Liver (tissue), 9 donors: ENCODE measurements around the gene APBB1IP. TPM values are rescaled to one million over a fixed set of nuclear protein-coding genes. Genes with fewer than 3 reads are reported as not detected.
A peak's percentile ranks its signal among the peaks of the same experiment; 100 is the strongest.

Source experiments
- DNase-seq: peaks from one replicate; pipeline ENCODE4 v3.0.0-alpha.2; 2017; ENCODE audit warnings: low spot score
- H3K27ac ChIP-seq, 2 donors: one replicate each; pipeline ENCODE4 v1.7.0; 2013; ENCODE audit warnings: inconsistent platforms in 2 of 2, low read length in 2 of 2, control low read depth in 1 of 2, low read depth in 1 of 2, mild to moderate bottlenecking in 1 of 2
- H3K27me3 ChIP-seq, 4 donors: one replicate each; pipeline versions ENCODE4 v1.6.1 to v1.7.0; 2013; ENCODE audit warnings: low read length in 3 of 4, inconsistent platforms in 1 of 4, mild to moderate bottlenecking in 1 of 4, moderate library complexity in 1 of 4; ENCODE audit not compliant: control insufficient read depth in 4 of 4, insufficient read depth in 4 of 4
- H3K36me3 ChIP-seq, 4 donors: one replicate each; pipeline versions ENCODE4 v1.6.1 to v1.7.0; 2013; ENCODE audit warnings: low read length in 3 of 4, mild to moderate bottlenecking in 3 of 4, low read depth in 1 of 4, moderate library complexity in 1 of 4; ENCODE audit not compliant: control insufficient read depth in 4 of 4, insufficient read depth in 3 of 4
- H3K4me1 ChIP-seq, 4 donors: one replicate each; pipeline versions ENCODE4 v1.6.1 to v1.7.0; 2013; ENCODE audit warnings: low read length in 3 of 4, mild to moderate bottlenecking in 3 of 4, moderate library complexity in 1 of 4; ENCODE audit not compliant: control insufficient read depth in 4 of 4, insufficient read depth in 4 of 4
- H3K4me3 ChIP-seq, 3 donors: one replicate each; pipeline versions ENCODE4 v1.6.1 to v1.7.0; 2013; ENCODE audit warnings: low read length in 3 of 3, control low read depth in 1 of 3, low read depth in 1 of 3, mild to moderate bottlenecking in 1 of 3
- H3K9ac ChIP-seq, 2 donors: one replicate each; pipeline ENCODE4 v1.7.0; 2013; ENCODE audit warnings: low read length in 2 of 2, mild to moderate bottlenecking in 2 of 2, moderate library complexity in 2 of 2, control low read depth in 1 of 2, low read depth in 1 of 2
- H3K9me3 ChIP-seq, 4 donors: one replicate each; pipeline versions ENCODE4 v1.6.1 to v1.7.0; 2013; ENCODE audit warnings: low read length in 3 of 4; ENCODE audit not compliant: control insufficient read depth in 4 of 4
- EGR1 ChIP-seq, 2 donors: IDR thresholded peaks; 2 replicates each; pipeline ENCODE4 v1.6.1; 2016 to 2018; ENCODE audit warnings: antibody characterized with exemption in 2 of 2, low read depth in 2 of 2
- FOXA1 ChIP-seq: IDR thresholded peaks from 2 replicates; pipeline ENCODE4 v1.6.1; 2016; ENCODE audit warnings: antibody characterized with exemption
- FOXA2 ChIP-seq: IDR thresholded peaks from 2 replicates; pipeline ENCODE4 v1.6.1; 2016; ENCODE audit warnings: antibody characterized with exemption
- GABPA ChIP-seq, 2 donors: IDR thresholded peaks in 1 of 2; conservative IDR thresholded peaks in 1 of 2; 2 replicates each; pipeline ENCODE4 v1.6.1; 2016; ENCODE audit warnings: antibody characterized with exemption in 2 of 2, mild to moderate bottlenecking in 1 of 2, moderate library complexity in 1 of 2
- HNF4A ChIP-seq, 2 donors: conservative IDR thresholded peaks; 2 replicates each; pipeline ENCODE4 v1.6.1; 2016; ENCODE audit warnings: antibody characterized with exemption in 2 of 2, mild to moderate bottlenecking in 2 of 2
- HNF4G ChIP-seq: IDR thresholded peaks from 2 replicates; pipeline ENCODE4 v1.6.1; 2016; ENCODE audit warnings: antibody characterized with exemption
- JUND ChIP-seq, 2 donors: IDR thresholded peaks; 2 replicates each; pipeline ENCODE4 v1.6.1; 2016; ENCODE audit warnings: antibody characterized with exemption in 2 of 2
- NR2F2 ChIP-seq: IDR thresholded peaks from 2 replicates; pipeline ENCODE4 v1.6.1; 2016; ENCODE audit warnings: antibody characterized with exemption
- RAD21 ChIP-seq, 2 donors: IDR thresholded peaks; 2 replicates each; pipeline ENCODE4 v1.6.1; 2016; ENCODE audit warnings: antibody characterized with exemption in 2 of 2, mild to moderate bottlenecking in 2 of 2
- RXRA ChIP-seq, 2 donors: IDR thresholded peaks; 2 replicates each; pipeline ENCODE4 v1.6.1; 2017 to 2018; ENCODE audit warnings: antibody characterized with exemption in 2 of 2, mild to moderate bottlenecking in 1 of 2
- SP1 ChIP-seq: IDR thresholded peaks from 2 replicates; pipeline ENCODE4 v1.6.1; 2018; ENCODE audit warnings: antibody characterized with exemption, mild to moderate bottlenecking
- TAF1 ChIP-seq: conservative IDR thresholded peaks from 2 replicates; pipeline ENCODE4 v1.6.1; 2016; ENCODE audit warnings: antibody characterized with exemption, mild to moderate bottlenecking
- YY1 ChIP-seq: IDR thresholded peaks from 2 replicates; pipeline ENCODE4 v1.6.1; 2016; ENCODE audit warnings: antibody characterized with exemption, mild to moderate bottlenecking
- WGBS: extraction: QIAGEN DNeasy Blood & Tissue Kit; methylation state at CpG from one replicate; pipeline ENCODE4 v1.1.7; 2013; 5-methylcytosine and 5-hydroxymethylcytosine counted together
- polyA plus RNA-seq, 2 donors: library from polyadenylated mRNA; stranded (reverse) in 1 of 2; unstranded in 1 of 2; fragments of 200-250 nt in 1 of 2; fragments of >200 nt in 1 of 2; fragmentation: Nextera tagmentation in 1 of 2; extraction: Ambion mirVana in 1 of 2; gene quantifications; one replicate each; pipeline versions ENCODE4 v1.2.1 to v1.2.3, GENCODE V29; 2013 to 2015
- total RNA-seq, 2 donors: library from RNA; depleted of rRNA; stranded (reverse); fragments of >200 nt; gene quantifications; one replicate each; pipeline ENCODE4 v1.2.3, GENCODE V29; 2014
- TF ChIP-seq, protein P1 (sequence below): fragments of 150-350 bp; IDR thresholded peaks from 2 replicates; pipeline ENCODE4 v1.5.1; 2017; ENCODE audit warnings: improper control_type of control experiment, low read depth, low read length; ENCODE audit not compliant: missing input control
- TF ChIP-seq, protein P2 (sequence below): IDR thresholded peaks from 2 replicates; pipeline ENCODE4 v1.6.1; 2016; ENCODE audit warnings: antibody characterized with exemption, mild to moderate bottlenecking
- TF ChIP-seq, protein P3 (sequence below): IDR thresholded peaks from 2 replicates; pipeline ENCODE4 v1.6.1; 2016; ENCODE audit warnings: antibody characterized with exemption
- TF ChIP-seq, protein P4 (sequence below): IDR thresholded peaks from 2 replicates; pipeline ENCODE4 v1.6.1; 2016; ENCODE audit warnings: antibody characterized with exemption
- TF ChIP-seq, protein P5 (sequence below): IDR thresholded peaks from 2 replicates; pipeline ENCODE4 v1.6.1; 2016; ENCODE audit warnings: antibody characterized with exemption
- donor health status: healthy.
- donor health status: healthy.
- donor health status: healthy.
- donor health status: healthy.
- donor health status: healthy.

APBB1IP gene
- total and polyA plus RNA-seq, 4 donors, result 9.3 to 28.4 (median 12.8) TPM

DNA sequence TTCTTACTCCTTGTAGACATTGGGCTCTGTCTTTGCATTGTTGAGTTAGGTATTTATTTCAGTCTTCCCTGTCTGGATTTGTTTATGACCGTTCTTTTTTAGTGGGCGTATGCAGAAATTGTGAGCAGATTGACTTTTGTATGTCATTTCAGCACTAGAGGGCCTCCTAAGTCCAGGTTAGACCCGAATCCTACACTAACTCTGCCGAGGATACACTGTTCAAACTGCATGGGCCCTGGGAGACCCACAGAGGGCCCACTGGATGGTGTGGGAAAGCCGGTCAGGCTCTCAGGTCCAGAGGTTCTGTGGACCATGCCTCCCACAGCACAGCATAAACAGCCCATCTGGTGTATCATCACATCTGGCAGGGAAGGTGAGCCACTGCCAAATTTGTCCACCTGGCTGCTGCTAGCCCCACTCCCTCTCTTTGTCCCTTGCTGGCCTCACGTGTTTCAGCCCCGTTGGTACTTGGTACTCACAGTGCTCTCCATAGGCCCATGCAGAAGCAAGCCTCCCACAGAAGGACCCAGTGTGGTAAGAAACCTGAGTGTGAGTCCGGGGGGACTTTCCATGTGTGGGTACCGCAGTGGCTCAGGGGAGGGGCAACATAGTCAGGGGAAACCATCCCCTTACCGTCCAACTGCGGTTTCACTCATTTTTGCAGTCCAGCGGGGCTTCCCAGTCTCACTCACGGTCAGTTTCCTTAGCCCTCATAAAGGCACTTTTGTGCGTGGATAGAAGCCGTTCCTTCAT, 112.8 kb downstream of the APBB1IP start:
- TF ChIP-seq YY1 (no peak), RXRA (IDR thresholded peaks at IDR 0.05) (no peak), RAD21 (IDR thresholded peaks at IDR 0.05) (peak; percentile 13 to 47), TAF1 (no peak), NR2F2 (no peak), EGR1 (IDR thresholded peaks at IDR 0.05; ENCODE audit: low read depth in 2 of 2) (no peak)
- Histone ChIP-seq H3K9ac (no peak overlapping the region), H3K4me3 (no peak overlapping the region), H3K27me3 (no peaks in the 10 kb centered on the region), H3K36me3 (peaks cover 0 to 17% (median 6%) of the 10 kb centered on the region in 4 donors), H3K9me3 (no peaks in the 10 kb centered on the region), H3K4me1 (peaks cover 0 to 9% (median 2%) of the 10 kb centered on the region in 4 donors), H3K27ac (no peak overlapping the region)
- 91% methylated on average over 15 of the region's 15 CpGs for WGBS
- DNase-seq, result no peak

DNA sequence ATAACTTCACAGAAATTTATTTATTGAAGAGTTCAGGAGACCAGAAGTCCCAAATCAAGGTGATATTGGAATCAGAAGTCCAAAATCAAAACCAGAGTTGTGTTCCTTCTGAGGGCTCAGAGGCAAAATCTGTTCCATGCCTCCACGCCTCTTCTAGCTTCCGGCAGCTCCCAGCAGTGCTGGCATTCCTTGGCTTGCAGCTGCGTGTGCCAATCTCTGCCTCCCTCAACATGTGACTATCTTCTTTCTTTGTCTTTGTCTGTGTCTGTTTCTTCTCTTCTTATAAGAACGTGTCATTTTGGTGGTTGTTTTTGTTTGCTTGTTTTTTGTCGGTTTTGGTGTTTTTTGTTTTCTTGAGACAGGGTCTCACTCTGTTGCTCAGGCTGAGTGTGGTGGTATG, 116.1 kb downstream of the APBB1IP start:
- Histone ChIP-seq H3K9ac (no peak overlapping the region), H3K4me1 (peaks cover 0 to 21% (median 15%) of the 10 kb centered on the region in 4 donors), H3K36me3 (peaks cover 0 to 17% (median 5%) of the 10 kb centered on the region in 4 donors), H3K9me3 (no peaks in the 10 kb centered on the region), H3K27ac (no peak overlapping the region), H3K27me3 (no peaks in the 10 kb centered on the region), H3K4me3 (no peak overlapping the region)
- DNase-seq, result no peak
- 92% methylated on average over 5 of the region's 5 CpGs for WGBS
- TF ChIP-seq JUND (IDR thresholded peaks at IDR 0.05), result no peak
- TF ChIP-seq, protein P1, sequence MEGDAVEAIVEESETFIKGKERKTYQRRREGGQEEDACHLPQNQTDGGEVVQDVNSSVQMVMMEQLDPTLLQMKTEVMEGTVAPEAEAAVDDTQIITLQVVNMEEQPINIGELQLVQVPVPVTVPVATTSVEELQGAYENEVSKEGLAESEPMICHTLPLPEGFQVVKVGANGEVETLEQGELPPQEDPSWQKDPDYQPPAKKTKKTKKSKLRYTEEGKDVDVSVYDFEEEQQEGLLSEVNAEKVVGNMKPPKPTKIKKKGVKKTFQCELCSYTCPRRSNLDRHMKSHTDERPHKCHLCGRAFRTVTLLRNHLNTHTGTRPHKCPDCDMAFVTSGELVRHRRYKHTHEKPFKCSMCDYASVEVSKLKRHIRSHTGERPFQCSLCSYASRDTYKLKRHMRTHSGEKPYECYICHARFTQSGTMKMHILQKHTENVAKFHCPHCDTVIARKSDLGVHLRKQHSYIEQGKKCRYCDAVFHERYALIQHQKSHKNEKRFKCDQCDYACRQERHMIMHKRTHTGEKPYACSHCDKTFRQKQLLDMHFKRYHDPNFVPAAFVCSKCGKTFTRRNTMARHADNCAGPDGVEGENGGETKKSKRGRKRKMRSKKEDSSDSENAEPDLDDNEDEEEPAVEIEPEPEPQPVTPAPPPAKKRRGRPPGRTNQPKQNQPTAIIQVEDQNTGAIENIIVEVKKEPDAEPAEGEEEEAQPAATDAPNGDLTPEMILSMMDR, result no peak
- TF ChIP-seq YY1, result no peak
- TF ChIP-seq HNF4A (conservative IDR thresholded peaks at IDR 0.05), result no peak
- no peak for TF ChIP-seq EGR1 (IDR thresholded peaks at IDR 0.05; ENCODE audit: low read depth in 2 of 2)
- TF ChIP-seq FOXA1, result no peak
- TF ChIP-seq RXRA (IDR thresholded peaks at IDR 0.05), result no peak
- TF ChIP-seq, protein P2, sequence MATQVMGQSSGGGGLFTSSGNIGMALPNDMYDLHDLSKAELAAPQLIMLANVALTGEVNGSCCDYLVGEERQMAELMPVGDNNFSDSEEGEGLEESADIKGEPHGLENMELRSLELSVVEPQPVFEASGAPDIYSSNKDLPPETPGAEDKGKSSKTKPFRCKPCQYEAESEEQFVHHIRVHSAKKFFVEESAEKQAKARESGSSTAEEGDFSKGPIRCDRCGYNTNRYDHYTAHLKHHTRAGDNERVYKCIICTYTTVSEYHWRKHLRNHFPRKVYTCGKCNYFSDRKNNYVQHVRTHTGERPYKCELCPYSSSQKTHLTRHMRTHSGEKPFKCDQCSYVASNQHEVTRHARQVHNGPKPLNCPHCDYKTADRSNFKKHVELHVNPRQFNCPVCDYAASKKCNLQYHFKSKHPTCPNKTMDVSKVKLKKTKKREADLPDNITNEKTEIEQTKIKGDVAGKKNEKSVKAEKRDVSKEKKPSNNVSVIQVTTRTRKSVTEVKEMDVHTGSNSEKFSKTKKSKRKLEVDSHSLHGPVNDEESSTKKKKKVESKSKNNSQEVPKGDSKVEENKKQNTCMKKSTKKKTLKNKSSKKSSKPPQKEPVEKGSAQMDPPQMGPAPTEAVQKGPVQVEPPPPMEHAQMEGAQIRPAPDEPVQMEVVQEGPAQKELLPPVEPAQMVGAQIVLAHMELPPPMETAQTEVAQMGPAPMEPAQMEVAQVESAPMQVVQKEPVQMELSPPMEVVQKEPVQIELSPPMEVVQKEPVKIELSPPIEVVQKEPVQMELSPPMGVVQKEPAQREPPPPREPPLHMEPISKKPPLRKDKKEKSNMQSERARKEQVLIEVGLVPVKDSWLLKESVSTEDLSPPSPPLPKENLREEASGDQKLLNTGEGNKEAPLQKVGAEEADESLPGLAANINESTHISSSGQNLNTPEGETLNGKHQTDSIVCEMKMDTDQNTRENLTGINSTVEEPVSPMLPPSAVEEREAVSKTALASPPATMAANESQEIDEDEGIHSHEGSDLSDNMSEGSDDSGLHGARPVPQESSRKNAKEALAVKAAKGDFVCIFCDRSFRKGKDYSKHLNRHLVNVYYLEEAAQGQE, result no peak
- TF ChIP-seq, protein P3, sequence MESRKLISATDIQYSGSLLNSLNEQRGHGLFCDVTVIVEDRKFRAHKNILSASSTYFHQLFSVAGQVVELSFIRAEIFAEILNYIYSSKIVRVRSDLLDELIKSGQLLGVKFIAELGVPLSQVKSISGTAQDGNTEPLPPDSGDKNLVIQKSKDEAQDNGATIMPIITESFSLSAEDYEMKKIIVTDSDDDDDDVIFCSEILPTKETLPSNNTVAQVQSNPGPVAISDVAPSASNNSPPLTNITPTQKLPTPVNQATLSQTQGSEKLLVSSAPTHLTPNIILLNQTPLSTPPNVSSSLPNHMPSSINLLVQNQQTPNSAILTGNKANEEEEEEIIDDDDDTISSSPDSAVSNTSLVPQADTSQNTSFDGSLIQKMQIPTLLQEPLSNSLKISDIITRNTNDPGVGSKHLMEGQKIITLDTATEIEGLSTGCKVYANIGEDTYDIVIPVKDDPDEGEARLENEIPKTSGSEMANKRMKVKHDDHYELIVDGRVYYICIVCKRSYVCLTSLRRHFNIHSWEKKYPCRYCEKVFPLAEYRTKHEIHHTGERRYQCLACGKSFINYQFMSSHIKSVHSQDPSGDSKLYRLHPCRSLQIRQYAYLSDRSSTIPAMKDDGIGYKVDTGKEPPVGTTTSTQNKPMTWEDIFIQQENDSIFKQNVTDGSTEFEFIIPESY, result no peak
- no peak for TF ChIP-seq GABPA (IDR thresholded peaks at IDR 0.05 in 1 of 2, conservative IDR thresholded peaks at IDR 0.05 in 1 of 2)
- TF ChIP-seq NR2F2, result no peak
- TF ChIP-seq FOXA2, result no peak
- no peak for TF ChIP-seq TAF1
- TF ChIP-seq HNF4G, result no peak
- no peak for TF ChIP-seq SP1
- TF ChIP-seq, protein P4, sequence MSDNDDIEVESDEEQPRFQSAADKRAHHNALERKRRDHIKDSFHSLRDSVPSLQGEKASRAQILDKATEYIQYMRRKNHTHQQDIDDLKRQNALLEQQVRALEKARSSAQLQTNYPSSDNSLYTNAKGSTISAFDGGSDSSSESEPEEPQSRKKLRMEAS, result no peak
- TF ChIP-seq RAD21 (IDR thresholded peaks at IDR 0.05), result no peak
- TF ChIP-seq, protein P5, sequence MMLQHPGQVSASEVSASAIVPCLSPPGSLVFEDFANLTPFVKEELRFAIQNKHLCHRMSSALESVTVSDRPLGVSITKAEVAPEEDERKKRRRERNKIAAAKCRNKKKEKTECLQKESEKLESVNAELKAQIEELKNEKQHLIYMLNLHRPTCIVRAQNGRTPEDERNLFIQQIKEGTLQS, result no peak
